Type B pancreatic cell (in vitro differentiated cells): Measurements from ENCODE around the gene L3MBTL1. TPM values are rescaled to one million over a fixed set of nuclear protein-coding genes. Genes with fewer than 3 reads are reported as not detected.

ENCODE experiments used
- DNase-seq: peaks from one replicate; pipeline ENCODE4 v3.0.0; 2021; ENCODE audit warnings: mixed read lengths; ENCODE audit not compliant: unreplicated experiment; ENCODE audit errors: extremely low spot score
- H3K27ac Mint-ChIP-seq: 2 replicates; pipeline ENCODE4 v1.8.0; 2021; ENCODE audit warnings: mild to moderate bottlenecking, mixed read lengths
- H3K27me3 Mint-ChIP-seq: 2 replicates; pipeline ENCODE4 v1.8.0; 2021; ENCODE audit warnings: mixed read lengths
- H3K36me3 Mint-ChIP-seq: 2 replicates; pipeline ENCODE4 v1.8.0; 2021; ENCODE audit warnings: mixed read lengths
- H3K4me1 Mint-ChIP-seq: one replicate; pipeline ENCODE4 v1.8.0; 2021; ENCODE audit warnings: mixed read lengths; ENCODE audit not compliant: unreplicated experiment
- H3K4me3 Mint-ChIP-seq: 2 replicates; pipeline ENCODE4 v1.8.0; 2021; ENCODE audit warnings: mild to moderate bottlenecking, mixed read lengths
- H3K9me3 Mint-ChIP-seq: 2 replicates; pipeline ENCODE4 v1.8.0; 2021; ENCODE audit warnings: mixed read lengths
- CTCF ChIP-seq: fragments of 200-600 bp; sonication (generic); conservative IDR thresholded peaks from 2 replicates; pipeline ENCODE4 v1.5.0; 2021; ENCODE audit warnings: antibody characterized with exemption, mild to moderate bottlenecking
- long read RNA-seq: library from polyadenylated mRNA; unstranded; transcript quantifications from one replicate; pipeline ENCODE4 v2.0.0, GENCODE V29; 2020
- total RNA-seq: library from RNA; stranded (reverse); gene quantifications from 2 replicates; pipeline ENCODE4 v1.2.1, GENCODE V29; 2021; ENCODE audit warnings: low replicate concordance

The L3MBTL1 gene
- 12.2 and 23.1 TPM in 2 replicates for total RNA-seq
- long read RNA-seq, partial matches to known transcripts: 1 of 4 reads
- long read RNA-seq, other reads (novel, unspliced or antisense): 2 of 4 reads

GRCh38 chr20:43507150-43508080 is at the start of gene L3MBTL1:
L3MBTL1 (plus strand) TSS chr20:43507697; CDS start chr20:43513504, 5,807 bp downstream.
- H3K36me3 Mint-ChIP-seq: no peaks in the 10 kb centered on the region
- H3K9me3 Mint-ChIP-seq: no peaks in the 10 kb centered on the region
- H3K27ac Mint-ChIP-seq: no peak within 1 kb of the TSS
- peak; percentile 77 for DNase-seq
- H3K4me3 Mint-ChIP-seq: peak within 1 kb of the TSS; percentile 85
- peaks cover 51% of the 10 kb centered on the region for H3K27me3 Mint-ChIP-seq
- H3K4me1 Mint-ChIP-seq: no peaks in the 10 kb centered on the region
- peak; percentile 32 for TF ChIP-seq CTCF

- Mint-ChIP-seq H3K4me3 (peak overlapping the region; percentile 97), H3K27ac (peak overlapping the region; percentile 99), H3K27me3 (peaks cover 4% of the 10 kb centered on the region), H3K36me3 (peaks cover 33% of the 10 kb centered on the region), H3K9me3 (no peaks in the 10 kb centered on the region), H3K4me1 (peaks cover 26% of the 10 kb centered on the region)
- no peak for TF ChIP-seq CTCF
- DNase-seq: no peak
These were observed 49.0 kb upstream of the L3MBTL1 start for GRCh38 chr20:43458422-43458924.

DNA sequence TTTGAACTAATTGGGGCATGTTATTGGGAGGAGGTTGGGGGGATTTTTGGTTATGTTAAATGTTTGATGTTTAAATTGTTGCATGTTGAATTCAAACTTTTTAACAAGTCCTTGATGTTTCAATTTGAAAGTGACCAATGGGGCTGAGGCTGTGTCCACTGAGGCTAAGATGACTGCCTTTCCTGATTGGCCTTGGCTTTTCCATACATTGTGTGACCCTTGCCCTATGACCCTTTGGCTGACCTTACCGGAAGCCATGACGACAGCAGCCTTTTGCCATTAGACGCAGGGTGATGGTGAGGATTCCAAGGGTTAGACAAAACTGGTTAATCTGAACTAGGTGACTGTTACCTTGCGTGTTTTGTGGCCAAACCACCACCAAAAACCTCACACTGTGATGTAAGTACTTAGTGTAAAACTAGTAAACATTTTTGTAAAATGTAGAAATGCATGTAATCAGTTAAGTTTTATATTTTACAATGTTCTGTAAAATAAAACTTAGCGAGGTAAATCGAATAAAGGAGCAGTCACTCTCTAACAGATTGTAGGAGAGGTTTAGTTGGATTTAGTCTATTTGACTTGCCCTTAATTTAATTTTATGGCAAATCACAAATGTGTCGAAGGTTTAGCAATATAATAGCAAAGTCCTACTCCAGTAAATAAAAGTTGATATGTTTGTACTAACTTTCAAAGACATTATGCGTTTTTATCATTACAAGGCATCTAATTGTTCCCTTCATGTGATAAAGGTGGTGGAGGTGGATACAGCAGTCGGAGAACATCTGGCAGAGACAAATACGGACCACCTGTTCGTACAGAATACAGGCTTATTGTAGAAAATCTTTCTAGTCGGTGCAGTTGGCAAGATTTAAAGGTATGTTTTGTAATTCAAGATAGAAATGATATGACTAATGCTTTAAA is 48.2 kb upstream of the L3MBTL1 start:
- Mint-ChIP-seq H3K4me3 (peak overlapping the region; percentile 97), H3K36me3 (peaks cover 42% of the 10 kb centered on the region), H3K9me3 (no peaks in the 10 kb centered on the region), H3K27ac (peak overlapping the region; percentile 99), H3K27me3 (peaks cover under 1% of the 10 kb centered on the region), H3K4me1 (peaks cover 32% of the 10 kb centered on the region)
- no peak for DNase-seq
- TF ChIP-seq CTCF: no peak

- H3K36me3 Mint-ChIP-seq: peaks cover 48% of the 10 kb centered on the region
- DNase-seq: no peak
These were observed 47.2 kb upstream of the L3MBTL1 start for GRCh38 chr20:43460172-43460829.

More at GRCh38 chr20:43460172-43460829, 47.2 kb upstream of the L3MBTL1 start:
- H3K27me3 Mint-ChIP-seq: no peaks in the 10 kb centered on the region
- H3K9me3 Mint-ChIP-seq: no peaks in the 10 kb centered on the region
- peak overlapping the region; percentile 34 for H3K27ac Mint-ChIP-seq
- peak overlapping the region; percentile 97 for H3K4me3 Mint-ChIP-seq
- H3K4me1 Mint-ChIP-seq: peaks cover 32% of the 10 kb centered on the region
- no peak for TF ChIP-seq CTCF
